ENCODE results near the gene RBFOX1.

DNA sequence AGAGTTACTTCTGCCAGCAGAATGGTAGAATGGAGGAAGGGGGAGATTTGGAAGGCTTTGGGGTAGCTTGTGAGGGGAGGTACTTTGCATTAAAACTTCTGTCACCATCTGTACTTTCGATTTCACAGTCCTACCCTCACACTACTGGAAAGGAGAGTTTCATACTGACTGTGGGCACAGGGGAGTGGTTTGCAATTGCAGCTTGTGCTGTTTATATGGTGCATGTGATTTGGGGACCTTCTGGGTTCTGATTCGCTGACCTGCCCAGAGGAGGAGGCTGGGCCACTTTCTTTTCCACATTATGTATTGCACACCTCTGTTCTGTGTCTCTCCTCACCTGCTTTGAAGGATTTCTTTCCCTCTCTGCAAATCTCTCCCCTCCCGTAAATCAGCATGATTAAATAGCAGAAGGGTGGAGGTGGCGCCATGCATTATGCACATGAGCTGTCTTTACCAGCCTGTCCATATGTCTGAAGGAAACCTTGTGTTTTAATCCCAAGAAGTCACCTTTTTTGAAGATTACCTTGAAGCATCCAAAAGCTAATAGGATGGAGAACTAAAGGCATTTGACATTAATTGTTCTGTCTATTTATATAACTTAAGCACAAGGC lies 90.9 kb downstream of the RBFOX1 start:
- TF ChIP-seq, protein P1, sequence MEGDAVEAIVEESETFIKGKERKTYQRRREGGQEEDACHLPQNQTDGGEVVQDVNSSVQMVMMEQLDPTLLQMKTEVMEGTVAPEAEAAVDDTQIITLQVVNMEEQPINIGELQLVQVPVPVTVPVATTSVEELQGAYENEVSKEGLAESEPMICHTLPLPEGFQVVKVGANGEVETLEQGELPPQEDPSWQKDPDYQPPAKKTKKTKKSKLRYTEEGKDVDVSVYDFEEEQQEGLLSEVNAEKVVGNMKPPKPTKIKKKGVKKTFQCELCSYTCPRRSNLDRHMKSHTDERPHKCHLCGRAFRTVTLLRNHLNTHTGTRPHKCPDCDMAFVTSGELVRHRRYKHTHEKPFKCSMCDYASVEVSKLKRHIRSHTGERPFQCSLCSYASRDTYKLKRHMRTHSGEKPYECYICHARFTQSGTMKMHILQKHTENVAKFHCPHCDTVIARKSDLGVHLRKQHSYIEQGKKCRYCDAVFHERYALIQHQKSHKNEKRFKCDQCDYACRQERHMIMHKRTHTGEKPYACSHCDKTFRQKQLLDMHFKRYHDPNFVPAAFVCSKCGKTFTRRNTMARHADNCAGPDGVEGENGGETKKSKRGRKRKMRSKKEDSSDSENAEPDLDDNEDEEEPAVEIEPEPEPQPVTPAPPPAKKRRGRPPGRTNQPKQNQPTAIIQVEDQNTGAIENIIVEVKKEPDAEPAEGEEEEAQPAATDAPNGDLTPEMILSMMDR (IDR thresholded peaks at IDR 0.05), result no peak
- TF ChIP-seq EZH2 (IDR thresholded peaks at IDR 0.05; ENCODE audit: borderline replicate concordance, insufficient read depth, low read depth, low read length, poor library complexity, severe bottlenecking), result no peak
